Hippocampal formation (tissue), 2 donors: ENCODE data around the gene IGLL1.

Source experiments
- DNase-seq, 2 donors: peaks; one replicate each; lab custom pipeline; 2025; lab: John Stamatoyannopoulos, UW

The IGLL1 gene

DNA sequence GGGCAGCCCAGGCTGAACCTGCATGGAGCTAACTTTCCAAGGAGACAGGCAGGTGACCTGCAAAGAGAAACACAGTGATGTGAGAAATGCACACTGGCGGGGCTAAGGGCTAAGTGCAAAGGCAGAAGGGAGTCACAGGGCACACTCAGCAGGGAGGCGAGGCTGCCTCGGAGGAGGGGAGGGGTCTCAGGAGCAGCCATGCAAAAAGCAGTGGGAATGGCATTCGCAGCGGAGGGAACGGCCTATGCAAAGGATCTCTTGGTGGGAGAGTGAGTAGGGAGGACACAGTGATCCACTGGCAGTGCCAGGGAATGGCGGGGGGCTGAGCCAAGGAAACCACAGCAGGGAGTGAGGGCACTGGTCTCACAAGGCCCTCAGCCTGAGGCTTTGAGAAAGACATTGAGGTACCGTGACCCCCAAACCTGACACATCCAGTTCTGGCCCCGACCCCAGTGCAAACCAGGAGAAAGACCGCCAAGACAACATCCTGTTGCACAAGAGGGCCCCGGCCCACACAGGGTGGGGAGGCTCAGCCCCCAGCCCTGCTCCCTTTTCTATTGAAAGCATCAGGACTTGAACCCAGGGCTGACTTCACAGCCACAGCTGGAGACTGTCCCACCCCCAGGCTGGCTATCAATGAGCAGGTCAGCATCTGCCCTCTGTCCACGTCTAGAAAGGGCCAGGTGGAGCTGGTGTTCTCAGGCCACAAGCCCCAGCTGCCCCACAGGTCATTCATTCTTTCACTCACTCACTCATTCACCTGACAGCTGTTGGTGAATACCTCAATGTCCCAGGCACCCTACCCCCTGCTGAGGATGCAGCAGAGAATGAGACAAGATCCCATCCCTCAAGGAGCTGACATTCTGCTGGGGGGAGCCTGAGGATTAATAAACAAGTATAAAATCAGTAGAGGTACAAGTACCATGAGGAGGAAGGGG lies 50.7 kb downstream of the IGLL1 start:
- no peak for DNase-seq

DNA sequence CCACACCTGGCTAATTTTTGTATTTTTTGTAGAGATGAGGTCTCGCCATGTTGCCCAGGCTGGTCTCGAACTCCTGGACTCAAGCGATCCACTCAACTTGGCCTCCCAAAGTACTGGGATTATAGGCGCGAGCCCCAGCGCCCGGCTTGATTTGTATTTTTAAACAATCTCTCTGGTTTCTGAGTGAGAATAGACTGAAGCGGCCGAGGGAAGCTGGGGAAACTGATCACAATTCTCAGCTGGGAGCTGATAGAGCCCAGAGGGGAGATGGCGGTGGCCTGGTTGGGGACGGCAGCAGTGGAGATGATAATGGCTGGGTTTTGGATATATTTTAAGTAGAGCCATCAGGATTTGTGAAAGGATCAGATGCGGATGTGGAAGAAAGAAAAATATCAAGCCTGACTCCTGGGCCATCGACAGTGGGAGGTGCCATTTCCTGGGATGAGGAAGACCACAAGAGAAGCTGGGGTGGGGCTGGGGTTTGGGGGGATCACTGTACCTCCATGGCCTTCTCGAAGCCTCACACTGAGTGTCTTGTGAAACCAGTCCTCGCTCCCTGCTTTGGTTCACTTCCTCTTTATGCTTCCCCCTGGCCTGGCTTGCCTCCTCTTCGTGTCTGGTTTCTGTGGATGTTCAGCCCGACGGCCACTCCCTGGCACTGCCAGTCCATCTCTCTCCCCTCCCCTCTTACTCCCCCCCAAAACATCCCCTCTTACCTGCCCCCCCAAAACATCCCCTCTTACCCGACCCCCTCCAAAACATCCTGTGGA lies 51.9 kb downstream of the IGLL1 start:
- no peak for DNase-seq

DNA sequence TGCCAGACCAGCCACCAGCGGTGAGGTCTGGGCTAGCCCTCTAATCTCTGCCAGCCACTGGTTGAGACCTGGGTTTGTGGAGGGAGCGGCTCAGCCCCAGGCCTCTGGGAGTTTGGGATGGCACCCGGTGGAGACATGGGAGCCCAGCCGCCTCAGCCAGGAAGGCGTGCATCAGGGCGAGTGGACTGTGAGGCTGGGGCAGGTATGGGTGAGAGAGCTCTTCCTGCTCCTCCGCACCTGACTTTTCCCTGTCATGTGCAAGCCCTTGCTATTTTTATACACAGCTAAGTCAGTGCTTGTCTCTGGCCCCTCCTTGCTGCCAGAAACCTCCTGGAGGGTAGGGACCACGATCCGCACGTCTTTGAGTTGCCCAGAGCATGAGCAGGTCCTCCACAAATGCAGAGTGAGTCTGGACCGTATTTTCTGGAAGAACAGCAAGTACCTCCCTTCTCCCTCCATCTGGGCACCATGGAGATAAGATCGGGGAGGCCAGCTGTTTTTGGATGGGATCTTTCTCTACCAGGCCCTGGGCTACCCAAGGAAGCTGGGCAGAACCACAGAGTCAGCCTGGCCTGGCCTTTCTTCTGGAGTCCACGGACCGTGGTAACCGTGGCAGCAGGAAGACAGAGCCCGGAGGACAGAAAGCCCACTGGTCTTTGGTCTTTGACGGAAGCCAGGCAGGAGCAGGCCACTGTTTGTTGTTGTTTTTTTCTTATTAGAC lies 53.3 kb downstream of the IGLL1 start:
- no peak for DNase-seq

DNA sequence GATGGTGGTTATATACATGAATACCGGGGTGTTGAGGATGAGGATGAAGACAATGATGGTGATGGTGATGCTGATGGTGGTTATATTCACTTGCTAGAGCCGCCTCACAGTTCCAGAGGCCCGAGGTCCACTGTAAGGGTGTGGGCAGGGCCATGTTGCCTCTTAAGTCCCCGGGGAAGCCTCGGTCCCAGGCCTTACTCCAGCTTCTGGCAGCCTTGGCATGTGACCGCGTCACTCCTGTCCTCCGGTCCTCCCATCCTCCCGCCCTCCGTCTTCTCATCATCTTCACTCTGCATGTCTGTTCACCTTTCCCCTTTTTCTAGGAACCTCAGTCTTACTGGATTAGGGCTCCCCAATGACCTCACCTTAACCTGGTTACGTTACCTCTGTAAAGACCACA lies 54.6 kb downstream of the IGLL1 start:
- DNase-seq: no peak

DNA sequence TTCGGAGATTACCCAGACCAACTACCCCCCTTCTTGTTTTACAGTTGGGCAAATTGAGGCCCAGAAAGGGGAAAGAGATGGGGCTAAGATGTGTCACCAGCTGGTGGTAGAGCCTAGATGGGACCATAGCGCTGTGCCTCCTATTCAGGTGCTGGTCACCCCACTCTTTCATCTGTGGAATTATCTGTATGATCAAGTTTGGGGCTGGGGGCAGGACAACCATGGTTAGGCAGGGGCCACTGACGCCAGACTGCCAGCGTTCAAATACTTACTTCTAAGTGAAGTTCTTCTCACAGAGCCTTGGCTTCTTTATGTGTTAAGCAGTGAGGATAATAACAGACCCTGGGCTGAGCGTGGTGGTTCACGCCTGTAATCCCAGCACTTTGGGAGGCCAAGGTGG lies 55.9 kb downstream of the IGLL1 start:
- no peak for DNase-seq

DNA sequence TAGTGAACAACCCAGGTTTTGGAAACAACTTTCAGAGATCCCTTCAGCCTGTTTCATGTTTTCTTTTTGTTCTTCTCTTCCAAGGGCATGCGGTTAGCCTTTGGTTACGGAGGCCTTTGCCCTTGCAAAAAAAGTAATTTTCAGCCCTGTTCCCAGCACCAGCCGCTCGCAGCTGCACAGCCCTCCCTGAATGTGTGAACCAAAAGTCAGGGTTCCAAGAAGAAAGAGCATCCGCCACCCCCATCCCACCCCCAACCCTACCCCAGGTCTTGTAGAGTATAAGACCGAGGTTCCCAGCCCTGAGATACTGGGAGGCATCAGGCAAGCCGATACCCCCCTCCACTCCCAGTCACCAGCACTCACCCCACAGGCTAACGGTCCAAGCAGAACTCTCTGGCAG lies 56.4 kb downstream of the IGLL1 start:
- no peak for DNase-seq
